IPS-15b (cell line): Measurements from ENCODE around the gene MTFR1L.

ENCODE experiments used
- H3K27me3 ChIP-seq: one replicate; pipeline ENCODE4 v1.6.1; 2013; ENCODE audit warnings: low read length; ENCODE audit not compliant: control insufficient read depth, insufficient read depth
- H3K36me3 ChIP-seq: one replicate; pipeline ENCODE4 v1.6.1; 2013; ENCODE audit warnings: low read length; ENCODE audit not compliant: control insufficient read depth, insufficient read depth
- H3K4me1 ChIP-seq: one replicate; pipeline ENCODE4 v1.6.1; 2013; ENCODE audit warnings: mild to moderate bottlenecking, low read length; ENCODE audit not compliant: control insufficient read depth, insufficient read depth
- H3K4me3 ChIP-seq: one replicate; pipeline ENCODE4 v1.5.1; 2013; ENCODE audit warnings: low read depth, low read length
- H3K9ac ChIP-seq: one replicate; pipeline ENCODE4 v1.6.1; 2013; ENCODE audit warnings: low read depth, mild to moderate bottlenecking, low read length
- H3K9me3 ChIP-seq: one replicate; pipeline ENCODE4 v1.6.1; 2013; ENCODE audit warnings: mild to moderate bottlenecking, low read length; ENCODE audit not compliant: control insufficient read depth, insufficient read depth

The MTFR1L gene

GRCh38 chr1:25795211-25795610, 24.5 kb upstream of the MTFR1L start:
- Histone ChIP-seq H3K4me1 (no peaks in the 10 kb centered on the region), H3K4me3 (no peak overlapping the region), H3K36me3 (no peaks in the 10 kb centered on the region), H3K9me3 (no peaks in the 10 kb centered on the region), H3K9ac (no peak overlapping the region), H3K27me3 (no peaks in the 10 kb centered on the region)

- Histone ChIP-seq H3K36me3 (no peaks in the 10 kb centered on the region), H3K9ac (no peak overlapping the region), H3K4me3 (no peak overlapping the region), H3K27me3 (no peaks in the 10 kb centered on the region), H3K4me1 (peaks cover 3% of the 10 kb centered on the region), H3K9me3 (no peaks in the 10 kb centered on the region)
Measured at GRCh38 chr1:25795946-25796810, 23.6 kb upstream of the MTFR1L start.

- Histone ChIP-seq H3K4me1 (peaks cover 3% of the 10 kb centered on the region), H3K36me3 (no peaks in the 10 kb centered on the region), H3K4me3 (no peak overlapping the region), H3K27me3 (no peaks in the 10 kb centered on the region), H3K9ac (no peak overlapping the region), H3K9me3 (no peaks in the 10 kb centered on the region)
Measured at GRCh38 chr1:25796811-25797458, 22.8 kb upstream of the MTFR1L start.

DNA sequence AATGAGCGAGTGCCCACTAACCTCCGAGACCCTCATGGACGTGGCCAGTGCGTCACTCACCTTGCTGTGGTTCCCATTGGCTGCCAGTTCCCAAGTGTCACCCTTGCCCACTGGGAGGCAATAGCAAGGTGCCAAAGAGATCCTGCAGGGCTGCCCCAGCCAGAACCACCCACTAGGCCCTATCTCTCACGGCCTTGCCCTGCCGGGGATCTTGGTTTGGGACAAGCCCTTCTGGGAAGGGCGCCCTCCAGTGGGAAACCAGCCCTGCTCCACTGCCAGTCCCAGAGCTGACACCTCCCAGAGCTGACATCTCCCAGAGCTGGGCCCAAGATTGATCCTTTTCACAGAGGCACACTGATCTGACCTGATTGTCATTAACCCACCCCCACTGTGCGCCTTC, 21.8 kb upstream of the MTFR1L start:
- H3K9me3 ChIP-seq: no peaks in the 10 kb centered on the region
- H3K27me3 ChIP-seq: no peaks in the 10 kb centered on the region
- peaks cover 3% of the 10 kb centered on the region for H3K4me1 ChIP-seq
- H3K9ac ChIP-seq: no peak overlapping the region
- no peak overlapping the region for H3K4me3 ChIP-seq
- H3K36me3 ChIP-seq: peaks cover 3% of the 10 kb centered on the region

DNA sequence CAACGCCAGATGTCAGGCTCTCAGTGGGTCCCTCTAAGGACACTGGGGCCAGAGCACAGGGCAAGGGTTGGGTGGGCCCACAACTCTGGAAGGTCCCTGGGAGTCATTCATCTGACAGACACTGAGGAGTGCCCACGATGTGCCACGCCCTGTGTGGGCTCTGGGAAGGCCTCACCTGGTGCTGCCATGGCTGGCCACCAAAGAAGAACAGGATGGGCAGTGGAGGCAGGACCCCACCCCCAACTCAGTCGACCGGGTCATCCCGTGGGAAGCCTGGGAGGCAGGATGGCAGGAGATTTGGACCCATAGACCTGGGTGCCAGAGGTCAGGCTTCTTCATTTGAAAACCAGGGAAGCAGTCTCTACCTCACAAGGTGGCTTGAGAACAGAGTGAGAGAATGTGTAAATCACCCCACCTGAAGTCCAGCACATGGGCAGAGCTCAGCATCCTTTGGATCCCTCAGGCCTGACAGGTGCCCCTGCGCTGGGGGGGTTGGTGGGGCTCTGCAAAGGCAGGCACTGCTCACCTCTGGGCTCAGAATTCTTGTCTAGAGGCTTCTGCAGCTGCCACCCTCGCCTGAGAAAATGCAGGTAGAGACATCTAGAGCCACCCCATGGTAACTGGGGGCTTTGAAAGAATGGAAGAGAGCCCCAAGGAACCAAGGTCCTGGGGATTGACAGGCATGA, 20.9 kb upstream of the MTFR1L start:
- H3K9ac ChIP-seq: no peak overlapping the region

DNA sequence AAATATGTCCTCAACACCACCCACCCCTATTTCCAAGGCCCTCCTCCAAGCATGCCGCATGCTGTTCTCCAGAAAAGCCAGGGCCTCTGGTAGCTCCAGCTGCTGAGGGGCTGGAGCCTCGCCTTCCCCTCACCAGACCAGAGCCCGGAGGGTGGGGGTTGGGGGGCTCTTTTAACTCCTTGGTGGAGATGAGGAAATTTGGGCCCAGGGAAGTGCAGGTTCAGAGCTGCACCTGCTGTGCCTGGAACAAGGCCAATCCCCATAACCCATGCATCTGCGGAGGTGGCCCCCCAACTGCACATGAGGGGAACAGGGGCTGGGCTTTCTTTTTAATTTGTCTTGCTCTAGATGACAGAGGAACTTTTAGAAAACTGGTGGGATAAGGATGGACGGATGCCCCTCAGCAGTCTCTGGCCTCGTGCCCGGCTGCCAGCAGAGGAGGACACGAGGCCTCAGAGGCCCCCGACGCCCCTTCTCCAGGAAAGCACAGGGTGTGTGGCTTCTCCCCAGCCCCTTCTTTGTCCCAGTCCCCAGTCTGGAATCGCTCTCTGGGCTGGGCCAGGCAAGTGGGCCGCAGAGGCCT, 20.3 kb upstream of the MTFR1L start:
- peak overlapping the region; percentile 53 for H3K4me3 ChIP-seq
- H3K4me1 ChIP-seq: peaks cover 3% of the 10 kb centered on the region
- peaks cover 3% of the 10 kb centered on the region for H3K36me3 ChIP-seq
- peak overlapping the region; percentile 54 for H3K9ac ChIP-seq
- no peaks in the 10 kb centered on the region for H3K9me3 ChIP-seq
- no peaks in the 10 kb centered on the region for H3K27me3 ChIP-seq

More for the DNA sequence above, 20.9 kb upstream of the MTFR1L start:
- Histone ChIP-seq H3K27me3 (no peaks in the 10 kb centered on the region), H3K36me3 (peaks cover 3% of the 10 kb centered on the region), H3K9me3 (no peaks in the 10 kb centered on the region), H3K4me3 (no peak overlapping the region), H3K4me1 (peaks cover 3% of the 10 kb centered on the region)

DNA sequence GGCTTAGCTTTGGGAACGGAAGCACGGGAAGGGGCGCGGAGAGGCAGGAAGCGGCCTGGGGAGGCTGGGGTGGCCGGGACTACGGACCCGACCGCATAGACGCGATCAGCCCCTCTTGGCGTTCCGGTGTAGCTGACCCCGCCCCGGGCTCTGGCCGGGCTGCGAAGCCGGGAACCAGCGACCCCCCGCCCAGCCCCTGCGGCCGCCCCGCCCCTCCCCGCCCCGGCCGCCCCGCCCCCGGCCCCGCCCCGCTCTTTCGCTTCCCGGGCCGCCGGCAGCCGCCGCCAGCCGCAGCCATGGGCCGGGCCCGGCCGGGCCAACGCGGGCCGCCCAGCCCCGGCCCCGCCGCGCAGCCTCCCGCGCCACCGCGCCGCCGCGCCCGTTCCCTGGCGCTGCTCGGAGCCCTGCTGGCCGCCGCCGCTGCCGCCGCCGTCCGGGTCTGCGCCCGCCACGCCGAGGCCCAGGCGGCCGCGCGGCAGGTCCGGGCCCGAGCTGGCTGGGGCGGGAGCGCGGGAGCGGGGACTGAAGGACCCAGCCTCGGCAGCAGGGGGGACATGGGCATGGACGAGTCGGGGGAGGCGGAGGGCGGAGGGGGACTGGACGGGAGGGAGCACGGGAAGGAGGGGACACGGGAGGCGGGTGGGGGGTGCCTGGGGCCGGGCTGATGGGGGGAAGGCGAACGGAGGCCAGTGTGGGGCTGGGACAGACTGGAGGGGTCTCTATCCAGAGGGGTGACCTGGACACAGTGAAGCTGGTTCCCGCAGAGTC, 19.6 kb upstream of the MTFR1L start, which contains the start of gene SELENON:
SELENON (plus strand) TSS at position 259 of the 768 bp plus-strand sequence; CDS start at position 297, 38 bp downstream.
- peak within 1 kb of the TSS; percentile 54 for H3K9ac ChIP-seq
- H3K4me1 ChIP-seq: peaks cover 3% of the 10 kb centered on the region
- H3K36me3 ChIP-seq: peaks cover 6% of the 10 kb centered on the region
- H3K4me3 ChIP-seq: peak within 1 kb of the TSS; percentile 68
- no peaks in the 10 kb centered on the region for H3K27me3 ChIP-seq
- no peaks in the 10 kb centered on the region for H3K9me3 ChIP-seq

DNA sequence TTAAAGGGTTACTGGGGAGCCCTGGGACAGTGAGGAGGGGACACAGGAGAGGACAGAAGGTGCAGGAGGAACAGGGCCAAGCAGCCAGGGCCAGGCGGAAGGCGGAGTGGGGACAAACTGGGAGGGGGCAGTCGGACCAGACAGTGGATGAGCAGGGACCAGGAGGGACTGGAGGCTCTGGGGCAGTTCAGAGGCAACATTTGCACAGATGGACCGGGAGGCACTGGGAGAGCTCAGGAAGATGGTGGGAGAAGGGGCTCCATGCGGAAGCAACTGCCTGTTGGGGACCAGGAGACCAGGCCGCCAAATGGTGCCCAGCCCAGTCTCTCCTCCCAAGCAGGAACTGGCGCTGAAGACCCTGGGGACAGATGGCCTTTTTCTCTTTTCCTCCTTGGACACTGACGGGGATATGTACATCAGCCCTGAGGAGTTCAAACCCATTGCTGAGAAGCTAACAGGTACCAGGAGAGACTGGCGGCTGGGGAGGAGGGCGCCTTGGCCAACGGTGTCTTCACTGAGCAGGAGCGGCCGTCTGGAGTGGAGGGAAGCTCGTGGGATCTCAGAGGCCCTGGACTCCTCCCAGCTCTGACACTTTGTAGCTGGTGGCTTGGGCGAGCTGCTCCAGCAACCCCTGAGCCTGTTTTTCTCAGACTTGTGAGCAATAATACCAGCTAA, 18.9 kb upstream of the MTFR1L start:
- H3K9ac ChIP-seq: peak overlapping the region; percentile 47
- H3K27me3 ChIP-seq: no peaks in the 10 kb centered on the region
- no peaks in the 10 kb centered on the region for H3K9me3 ChIP-seq
- H3K36me3 ChIP-seq: peaks cover 8% of the 10 kb centered on the region
- peaks cover 3% of the 10 kb centered on the region for H3K4me1 ChIP-seq
- peak overlapping the region; percentile 68 for H3K4me3 ChIP-seq

- Histone ChIP-seq H3K9me3 (no peaks in the 10 kb centered on the region), H3K9ac (no peak overlapping the region), H3K36me3 (peaks cover 8% of the 10 kb centered on the region), H3K27me3 (no peaks in the 10 kb centered on the region), H3K4me3 (no peak overlapping the region), H3K4me1 (peaks cover 3% of the 10 kb centered on the region)
Measured at GRCh38 chr1:25802915-25803314, 16.8 kb upstream of the MTFR1L start.

- Histone ChIP-seq H3K9ac (no peak overlapping the region), H3K36me3 (peaks cover 8% of the 10 kb centered on the region), H3K9me3 (no peaks in the 10 kb centered on the region), H3K4me1 (peaks cover 3% of the 10 kb centered on the region), H3K27me3 (no peaks in the 10 kb centered on the region), H3K4me3 (no peak overlapping the region)
Measured at GRCh38 chr1:25803368-25803767, 16.4 kb upstream of the MTFR1L start.
